ENCODE data around the gene UCP2.

The UCP2 gene

DNA sequence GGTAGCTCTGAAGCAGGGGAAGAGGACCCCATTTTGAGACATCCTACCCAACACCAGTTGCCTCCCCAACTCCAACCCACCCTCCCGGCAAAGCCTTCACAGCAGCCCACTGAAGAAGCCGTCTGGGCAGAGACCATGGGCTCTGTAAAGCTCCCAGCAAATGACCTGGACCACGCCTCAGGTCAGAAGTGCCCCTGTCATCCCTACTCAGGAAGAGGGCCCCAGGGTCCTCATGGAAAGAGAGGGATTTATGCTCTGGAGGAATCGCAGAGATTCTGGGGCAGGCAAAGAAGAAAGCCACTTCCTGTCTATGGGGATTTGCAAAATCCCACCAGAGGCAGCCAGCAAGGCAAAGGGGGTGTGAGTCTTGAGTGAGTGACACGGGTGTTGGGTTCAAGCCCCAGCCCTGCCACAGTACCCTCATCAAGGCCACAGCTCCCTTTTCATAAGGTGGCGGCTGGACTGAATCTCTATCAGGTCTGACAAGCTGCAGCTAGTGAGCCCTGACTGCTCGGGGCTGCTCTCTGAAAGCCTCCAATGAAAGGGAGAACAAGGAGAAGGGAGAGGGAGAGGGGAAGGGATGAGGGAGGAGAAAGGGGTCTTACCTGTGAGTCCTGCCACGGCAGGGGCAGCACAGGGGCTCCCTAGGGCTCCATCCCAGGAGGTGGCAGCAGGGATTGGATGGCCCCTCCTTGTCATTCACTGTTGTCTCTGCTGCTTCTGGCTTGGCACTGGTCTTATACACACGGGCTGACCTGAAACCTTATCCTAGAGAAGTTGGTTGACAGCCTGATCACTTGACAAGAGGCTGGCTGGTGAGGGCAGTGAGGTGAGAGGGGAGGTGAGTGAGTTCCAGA lies 26.0 kb upstream of the UCP2 start, which contains the start of gene UCP3:
Gene UCP3, minus strand, starts transcription at position 713 of the 857 bp plus-strand sequence. CDS start 2,043 bp downstream, outside the sequence.
- no peak for DNase-seq (ENCODE audit: low read depth)
- no peaks in the 10 kb centered on the region for H3K27me3 ChIP-seq (replicated peaks; ENCODE audit: control insufficient read depth, insufficient read depth, low read length)
- no peaks in the 10 kb centered on the region for H3K36me3 ChIP-seq (ENCODE audit: control insufficient read depth, insufficient read depth, low read length, severe bottlenecking)
- no peak within 1 kb of the TSS for H3K4me3 ChIP-seq (ENCODE audit: low read length)
- peaks cover 31% of the 10 kb centered on the region for H3K4me1 ChIP-seq (ENCODE audit: control insufficient read depth, insufficient read depth, low read length)
- H3K9me3 ChIP-seq (ENCODE audit: control insufficient read depth, low read length) = no peaks in the 10 kb centered on the region
- H3K9ac ChIP-seq (ENCODE audit: low read length) = no peak within 1 kb of the TSS

DNA sequence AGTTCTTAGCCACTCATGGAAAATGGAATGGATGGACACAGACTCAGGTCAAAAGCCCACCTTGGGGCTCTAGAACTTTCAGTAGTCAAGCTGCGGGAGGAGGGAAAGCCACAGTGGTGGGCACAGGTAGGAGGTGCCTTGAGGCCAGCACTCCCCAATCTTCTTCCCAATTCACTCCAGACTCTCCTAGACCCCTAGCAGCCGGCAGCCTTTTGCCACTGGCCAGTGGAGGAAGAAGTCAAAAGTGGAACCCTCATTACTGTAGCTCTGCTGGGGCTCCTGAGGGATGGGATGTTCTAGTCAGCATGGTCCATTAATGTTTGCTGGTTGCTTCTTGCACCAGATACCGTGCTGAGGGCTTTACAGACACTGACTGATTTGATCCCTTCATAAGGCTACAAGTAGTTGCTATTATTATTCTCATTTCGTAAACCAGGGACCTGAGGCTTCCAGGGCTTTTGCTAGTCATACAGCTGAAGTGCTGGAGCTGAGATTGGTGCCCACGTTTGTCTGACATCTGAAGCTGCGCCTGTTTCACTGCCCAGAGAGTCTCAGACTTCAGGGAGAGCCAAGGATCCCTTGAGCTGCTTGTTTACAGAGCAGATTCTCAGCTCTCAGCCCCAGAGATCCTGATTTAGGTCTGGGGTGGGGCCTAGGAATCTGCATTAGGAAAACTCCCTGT lies 25.2 kb upstream of the UCP2 start:
- no peak overlapping the region for H3K4me3 ChIP-seq (ENCODE audit: low read length)
- peaks cover 31% of the 10 kb centered on the region for H3K4me1 ChIP-seq (ENCODE audit: control insufficient read depth, insufficient read depth, low read length)
- H3K36me3 ChIP-seq (ENCODE audit: control insufficient read depth, insufficient read depth, low read length, severe bottlenecking) = no peaks in the 10 kb centered on the region
- no peak overlapping the region for H3K9ac ChIP-seq (ENCODE audit: low read length)
- no peaks in the 10 kb centered on the region for H3K9me3 ChIP-seq (ENCODE audit: control insufficient read depth, low read length)
- no peak for DNase-seq (ENCODE audit: low read depth)
- no peaks in the 10 kb centered on the region for H3K27me3 ChIP-seq (replicated peaks; ENCODE audit: control insufficient read depth, insufficient read depth, low read length)

DNA sequence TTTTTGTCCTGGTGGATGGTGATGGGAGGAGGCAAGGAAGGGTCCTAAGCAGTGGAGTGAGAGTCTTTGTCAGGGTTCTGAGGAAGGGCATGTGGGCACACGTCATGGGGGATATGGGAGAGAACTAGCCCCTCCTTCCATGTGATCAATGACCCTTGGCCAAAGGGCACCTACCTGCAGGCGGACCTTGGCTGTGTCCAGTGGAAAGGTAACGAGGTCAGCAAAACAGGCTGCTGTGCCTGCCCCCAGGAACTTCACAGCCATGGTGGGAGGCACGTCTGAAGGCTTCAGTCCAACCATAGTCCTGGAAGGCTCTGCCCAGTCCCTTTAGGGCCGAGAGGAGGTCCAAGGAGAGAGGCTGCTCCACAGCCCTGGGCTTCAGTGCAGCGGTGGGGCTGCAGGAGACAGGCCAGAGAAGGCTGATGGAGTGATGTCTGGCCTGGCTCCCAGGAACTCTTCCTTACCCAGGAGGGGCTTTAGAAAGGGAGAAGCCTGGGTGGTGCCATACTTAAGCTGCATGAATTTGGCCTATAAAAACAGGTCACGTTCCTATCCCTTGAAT lies 24.2 kb upstream of the UCP2 start:
- Histone ChIP-seq H3K27me3 (replicated peaks; ENCODE audit: control insufficient read depth, insufficient read depth, low read length) (no peaks in the 10 kb centered on the region), H3K9me3 (ENCODE audit: control insufficient read depth, low read length) (no peaks in the 10 kb centered on the region), H3K4me1 (ENCODE audit: control insufficient read depth, insufficient read depth, low read length) (peaks cover 27% of the 10 kb centered on the region), H3K36me3 (ENCODE audit: control insufficient read depth, insufficient read depth, low read length, severe bottlenecking) (no peaks in the 10 kb centered on the region), H3K9ac (ENCODE audit: low read length) (no peak overlapping the region), H3K4me3 (ENCODE audit: low read length) (no peak overlapping the region)
- DNase-seq (ENCODE audit: low read depth) = no peak

DNA sequence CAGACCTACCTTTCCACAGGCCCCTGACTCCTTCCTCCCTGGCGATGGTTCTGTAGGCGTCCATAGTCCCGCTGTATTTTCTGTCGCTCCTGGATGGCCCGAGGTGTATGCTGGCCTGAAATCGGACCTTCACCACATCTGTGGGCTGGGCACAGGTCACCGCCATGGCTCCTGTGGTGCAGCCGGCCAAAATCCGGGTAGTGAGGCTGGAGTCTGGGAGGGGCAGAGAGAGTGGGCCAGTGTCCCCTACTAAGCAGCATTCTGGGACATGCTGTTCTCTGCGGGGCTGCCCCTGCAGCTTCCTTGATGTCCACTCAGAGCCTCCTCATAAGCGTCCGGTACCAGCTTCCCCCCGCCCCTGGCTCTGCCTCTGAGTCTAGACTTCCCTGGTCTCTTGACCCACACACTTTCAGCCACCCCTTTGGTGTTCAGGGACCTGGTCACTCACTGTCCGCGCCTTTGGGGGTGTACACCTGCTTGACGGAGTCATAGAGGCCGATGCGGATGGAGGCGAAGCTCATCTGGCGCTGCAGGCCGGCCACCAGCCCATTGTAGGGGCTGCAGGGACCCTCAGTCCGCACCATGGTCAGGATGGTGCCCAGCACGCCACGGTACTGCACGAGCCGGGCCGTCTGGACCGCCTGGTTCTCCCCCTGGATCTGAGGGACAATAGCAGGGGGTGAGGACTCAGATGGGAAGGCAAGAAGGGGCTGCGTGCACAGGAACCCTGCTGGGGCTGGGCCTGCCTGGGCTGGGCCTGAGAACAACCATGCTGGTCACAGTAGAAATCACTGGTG lies 23.3 kb upstream of the UCP2 start:
- Histone ChIP-seq H3K36me3 (ENCODE audit: control insufficient read depth, insufficient read depth, low read length, severe bottlenecking) (no peaks in the 10 kb centered on the region), H3K4me3 (ENCODE audit: low read length) (no peak overlapping the region), H3K27me3 (replicated peaks; ENCODE audit: control insufficient read depth, insufficient read depth, low read length) (no peaks in the 10 kb centered on the region), H3K9ac (ENCODE audit: low read length) (no peak overlapping the region), H3K4me1 (ENCODE audit: control insufficient read depth, insufficient read depth, low read length) (peaks cover 22% of the 10 kb centered on the region), H3K9me3 (ENCODE audit: control insufficient read depth, low read length) (no peaks in the 10 kb centered on the region)
- no peak for DNase-seq (ENCODE audit: low read depth)

DNA sequence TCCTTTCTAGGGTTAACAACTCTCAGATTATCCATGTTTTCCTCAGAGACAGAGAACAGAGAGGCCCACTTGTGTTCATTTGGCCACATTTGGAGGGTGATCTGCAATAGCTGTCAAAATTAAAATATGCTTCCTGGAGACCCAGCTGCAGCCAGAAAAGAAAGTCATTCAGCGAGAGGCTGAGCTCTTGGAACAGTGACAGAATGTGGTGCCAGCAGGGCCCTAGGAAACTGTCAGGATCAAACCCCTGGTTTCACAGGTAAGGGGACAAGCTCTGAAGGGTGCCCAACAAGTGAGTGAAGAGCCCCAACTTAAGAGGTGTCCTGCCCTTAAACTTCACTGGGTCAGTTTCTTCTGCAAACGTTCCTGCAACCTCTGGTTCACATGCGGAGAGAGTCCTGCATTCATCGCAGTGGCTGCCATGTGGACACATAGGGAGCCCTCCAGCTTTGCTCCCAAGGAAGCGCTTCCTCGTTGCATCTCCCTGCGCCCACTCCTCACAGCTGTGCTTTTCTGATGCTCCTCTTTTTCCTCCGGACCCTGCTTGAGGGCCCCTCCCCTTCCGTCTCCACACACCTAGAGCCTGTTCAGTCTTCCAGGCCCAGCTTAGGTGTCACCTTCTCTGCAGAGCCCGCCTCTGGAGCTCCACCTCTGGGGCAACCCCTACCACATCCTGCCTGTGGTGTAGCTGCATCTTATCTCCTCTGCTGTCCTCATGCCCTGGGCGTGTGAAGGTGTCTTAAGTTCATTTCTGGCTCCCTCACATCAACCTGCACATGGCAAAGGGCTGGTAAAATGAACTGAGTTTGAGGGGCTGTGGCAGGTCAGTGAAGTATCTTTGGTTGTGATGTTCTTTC lies 22.3 kb upstream of the UCP2 start:
- no peak overlapping the region for H3K4me3 ChIP-seq (ENCODE audit: low read length)
- H3K27me3 ChIP-seq (replicated peaks; ENCODE audit: control insufficient read depth, insufficient read depth, low read length) = no peaks in the 10 kb centered on the region
- H3K4me1 ChIP-seq (ENCODE audit: control insufficient read depth, insufficient read depth, low read length) = peaks cover 22% of the 10 kb centered on the region
- H3K36me3 ChIP-seq (ENCODE audit: control insufficient read depth, insufficient read depth, low read length, severe bottlenecking) = no peaks in the 10 kb centered on the region
- H3K9ac ChIP-seq (ENCODE audit: low read length) = no peak overlapping the region
- DNase-seq (ENCODE audit: low read depth) = no peak
- H3K9me3 ChIP-seq (ENCODE audit: control insufficient read depth, low read length) = no peaks in the 10 kb centered on the region

DNA sequence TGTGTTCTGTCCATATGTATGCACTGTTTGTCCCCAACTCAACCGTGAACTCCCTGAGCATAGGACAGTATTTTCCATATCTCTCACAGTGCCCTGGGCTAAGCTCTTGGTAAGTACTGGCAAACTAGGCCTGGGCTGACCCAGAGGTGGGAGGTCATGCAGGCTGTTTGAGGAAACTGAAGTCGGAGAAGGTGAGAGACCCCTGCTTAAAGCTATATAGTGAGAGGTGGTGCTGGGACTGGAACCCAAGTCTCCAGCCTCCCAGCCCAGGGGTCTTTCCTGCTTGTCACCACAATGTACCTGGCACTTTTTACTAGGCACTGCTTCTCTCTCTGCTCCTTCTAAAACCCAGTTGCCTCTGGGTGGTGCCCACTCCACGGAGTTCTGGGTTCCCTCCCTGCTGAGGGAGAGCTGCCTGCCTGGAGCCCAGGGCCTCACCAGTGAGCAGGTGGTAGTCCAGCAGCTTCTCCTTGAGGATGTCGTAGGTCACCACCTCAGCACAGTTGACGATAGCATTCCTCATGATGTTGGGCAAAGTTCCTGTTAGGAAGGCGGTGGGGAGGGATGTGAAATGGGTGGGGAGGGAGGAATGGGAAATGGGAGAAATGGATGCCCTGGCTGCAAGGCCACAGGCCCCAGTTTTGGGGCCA lies 21.5 kb upstream of the UCP2 start:
- H3K27me3 ChIP-seq (replicated peaks; ENCODE audit: control insufficient read depth, insufficient read depth, low read length) = no peaks in the 10 kb centered on the region
- H3K4me1 ChIP-seq (ENCODE audit: control insufficient read depth, insufficient read depth, low read length) = peaks cover 22% of the 10 kb centered on the region
- H3K36me3 ChIP-seq (ENCODE audit: control insufficient read depth, insufficient read depth, low read length, severe bottlenecking) = no peaks in the 10 kb centered on the region
- no peaks in the 10 kb centered on the region for H3K9me3 ChIP-seq (ENCODE audit: control insufficient read depth, low read length)
- no peak for DNase-seq (ENCODE audit: low read depth)
- no peak overlapping the region for H3K9ac ChIP-seq (ENCODE audit: low read length)
- no peak overlapping the region for H3K4me3 ChIP-seq (ENCODE audit: low read length)

DNA sequence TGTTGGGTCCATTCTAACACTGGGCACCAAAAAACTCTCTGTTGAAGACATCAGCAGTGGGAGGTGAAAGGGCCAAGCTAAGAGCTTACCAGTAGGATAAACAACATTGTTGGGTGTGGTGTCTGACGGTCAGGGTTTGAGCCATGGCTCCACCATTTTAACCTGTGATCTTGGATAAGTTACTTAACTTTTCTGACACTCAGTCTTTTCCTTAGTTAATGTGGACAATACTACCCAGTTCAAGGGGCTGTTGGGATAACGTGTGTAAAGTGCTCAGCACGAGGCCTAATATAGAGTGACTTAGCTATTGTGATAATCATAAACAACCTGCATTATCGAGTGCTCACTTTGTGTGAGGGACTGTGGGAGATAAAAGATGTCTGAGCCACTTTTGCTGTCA lies 20.2 kb upstream of the UCP2 start:
- peaks cover 16% of the 10 kb centered on the region for H3K4me1 ChIP-seq (ENCODE audit: control insufficient read depth, insufficient read depth, low read length)
- DNase-seq (ENCODE audit: low read depth) = no peak
- H3K4me3 ChIP-seq (ENCODE audit: low read length) = no peak overlapping the region
- H3K27me3 ChIP-seq (replicated peaks; ENCODE audit: control insufficient read depth, insufficient read depth, low read length) = no peaks in the 10 kb centered on the region
- H3K9me3 ChIP-seq (ENCODE audit: control insufficient read depth, low read length) = no peaks in the 10 kb centered on the region
- no peaks in the 10 kb centered on the region for H3K36me3 ChIP-seq (ENCODE audit: control insufficient read depth, insufficient read depth, low read length, severe bottlenecking)
- no peak overlapping the region for H3K9ac ChIP-seq (ENCODE audit: low read length)

DNA sequence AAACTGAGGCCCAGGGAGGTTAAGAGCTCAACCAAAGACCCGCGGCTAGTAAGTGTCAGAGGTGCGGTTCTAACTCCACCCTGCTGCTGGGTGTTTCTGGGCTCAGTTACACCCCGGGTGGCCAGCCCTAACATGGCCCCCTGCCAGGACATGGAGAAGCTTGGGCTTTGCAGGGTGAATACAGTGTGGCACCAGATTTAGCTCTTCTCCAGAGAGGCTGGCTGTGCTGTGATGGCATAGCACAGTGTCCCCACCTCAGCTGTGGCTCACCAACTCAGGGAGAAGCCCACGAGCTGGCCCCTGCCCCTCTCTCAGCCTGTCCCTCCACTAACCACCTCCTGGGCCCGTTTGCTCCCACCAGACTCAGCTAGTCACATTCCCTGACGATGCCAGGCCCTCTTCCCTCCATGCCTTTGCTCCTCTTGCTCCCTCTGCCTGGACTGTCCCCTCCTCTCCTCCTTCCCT lies 19.2 kb upstream of the UCP2 start:
- DNase-seq (ENCODE audit: low read depth) = no peak
- H3K4me3 ChIP-seq (ENCODE audit: low read length) = no peak overlapping the region
- H3K36me3 ChIP-seq (ENCODE audit: control insufficient read depth, insufficient read depth, low read length, severe bottlenecking) = no peaks in the 10 kb centered on the region
- no peaks in the 10 kb centered on the region for H3K27me3 ChIP-seq (replicated peaks; ENCODE audit: control insufficient read depth, insufficient read depth, low read length)
- H3K4me1 ChIP-seq (ENCODE audit: control insufficient read depth, insufficient read depth, low read length) = peaks cover 16% of the 10 kb centered on the region
- H3K9me3 ChIP-seq (ENCODE audit: control insufficient read depth, low read length) = no peaks in the 10 kb centered on the region
- no peak overlapping the region for H3K9ac ChIP-seq (ENCODE audit: low read length)

DNA sequence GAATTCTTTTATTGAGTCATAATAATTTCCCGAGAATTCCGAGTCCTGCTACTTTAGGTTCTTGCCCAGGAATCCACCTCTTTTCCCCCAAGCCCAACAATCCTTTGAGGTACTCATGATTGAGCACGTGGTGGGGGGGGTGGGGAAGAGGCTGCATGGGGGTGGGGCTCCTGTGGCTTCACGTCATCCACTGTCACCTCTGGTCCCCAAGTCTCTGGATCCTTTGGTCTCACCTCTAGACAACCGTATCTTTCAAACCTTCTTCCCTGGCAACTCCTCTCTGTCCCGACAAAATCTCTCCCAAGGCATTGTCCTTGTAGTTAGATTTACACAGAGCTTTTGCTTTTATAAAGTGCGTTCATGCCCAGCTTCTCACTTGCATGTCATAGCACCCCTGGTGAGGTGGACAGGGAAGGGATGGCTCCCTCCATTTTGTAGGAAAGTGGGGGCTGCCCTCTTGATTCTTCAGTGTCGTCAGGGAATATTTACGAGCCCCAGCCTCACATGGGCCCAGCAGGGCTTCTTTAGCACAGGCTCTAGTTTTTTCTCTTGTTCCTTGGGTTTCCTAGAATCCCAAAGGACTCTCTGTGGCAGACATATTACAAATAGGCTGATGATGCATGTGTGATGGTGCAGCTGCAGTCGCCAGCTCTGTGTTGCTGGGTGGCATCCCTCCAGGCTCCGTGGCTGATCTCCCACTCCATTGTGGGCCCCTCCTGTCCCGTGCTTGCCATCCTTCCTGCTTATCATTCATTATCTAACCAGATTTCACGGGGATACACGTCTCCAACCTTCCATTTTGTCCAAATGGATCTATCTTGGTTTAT lies 17.9 kb upstream of the UCP2 start:
- no peaks in the 10 kb centered on the region for H3K36me3 ChIP-seq (ENCODE audit: control insufficient read depth, insufficient read depth, low read length, severe bottlenecking)
- H3K27me3 ChIP-seq (replicated peaks; ENCODE audit: control insufficient read depth, insufficient read depth, low read length) = no peaks in the 10 kb centered on the region
- peaks cover 16% of the 10 kb centered on the region for H3K4me1 ChIP-seq (ENCODE audit: control insufficient read depth, insufficient read depth, low read length)

More for the DNA sequence above, 17.9 kb upstream of the UCP2 start:
- no peak overlapping the region for H3K9ac ChIP-seq (ENCODE audit: low read length)
- H3K4me3 ChIP-seq (ENCODE audit: low read length) = no peak overlapping the region
- DNase-seq (ENCODE audit: low read depth) = no peak
- H3K9me3 ChIP-seq (ENCODE audit: control insufficient read depth, low read length) = no peaks in the 10 kb centered on the region

Measured in adipocyte (in vitro differentiated cells).